HG02943 (cell line): ENCODE data around the gene LRP1.
A peak's percentile ranks its signal among the peaks of the same experiment; 100 is the strongest.

ENCODE experiments used
- ATAC-seq: cut with Tn5 transposase; IDR thresholded peaks from one replicate; pipeline ENCODE4 v1.9.1; 2021; ENCODE audit warnings: mild to moderate bottlenecking, low read depth, moderate library complexity; ENCODE audit not compliant: unreplicated experiment

Gene LRP1

DNA sequence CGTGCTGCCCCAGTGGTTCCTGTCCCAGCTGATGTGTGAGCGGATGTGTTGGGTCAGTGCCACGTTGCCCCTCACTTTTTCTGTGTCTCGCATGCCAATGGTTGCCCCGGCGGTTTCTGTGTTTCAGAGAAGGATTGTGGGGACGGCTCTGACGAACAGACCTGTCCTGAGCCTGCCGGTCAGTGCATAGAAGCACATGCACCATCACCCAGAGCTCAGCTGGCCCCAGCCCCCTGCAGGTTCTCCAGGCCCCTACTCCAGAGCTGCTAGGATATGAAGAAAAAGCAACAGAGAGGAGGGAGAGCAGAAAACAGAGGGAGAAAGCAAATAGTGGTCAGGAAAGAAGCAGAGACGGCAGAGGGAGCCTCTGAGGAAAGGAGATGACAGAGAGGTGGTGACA is 39.8 kb downstream of the LRP1 start:
- ATAC-seq: no peak

DNA sequence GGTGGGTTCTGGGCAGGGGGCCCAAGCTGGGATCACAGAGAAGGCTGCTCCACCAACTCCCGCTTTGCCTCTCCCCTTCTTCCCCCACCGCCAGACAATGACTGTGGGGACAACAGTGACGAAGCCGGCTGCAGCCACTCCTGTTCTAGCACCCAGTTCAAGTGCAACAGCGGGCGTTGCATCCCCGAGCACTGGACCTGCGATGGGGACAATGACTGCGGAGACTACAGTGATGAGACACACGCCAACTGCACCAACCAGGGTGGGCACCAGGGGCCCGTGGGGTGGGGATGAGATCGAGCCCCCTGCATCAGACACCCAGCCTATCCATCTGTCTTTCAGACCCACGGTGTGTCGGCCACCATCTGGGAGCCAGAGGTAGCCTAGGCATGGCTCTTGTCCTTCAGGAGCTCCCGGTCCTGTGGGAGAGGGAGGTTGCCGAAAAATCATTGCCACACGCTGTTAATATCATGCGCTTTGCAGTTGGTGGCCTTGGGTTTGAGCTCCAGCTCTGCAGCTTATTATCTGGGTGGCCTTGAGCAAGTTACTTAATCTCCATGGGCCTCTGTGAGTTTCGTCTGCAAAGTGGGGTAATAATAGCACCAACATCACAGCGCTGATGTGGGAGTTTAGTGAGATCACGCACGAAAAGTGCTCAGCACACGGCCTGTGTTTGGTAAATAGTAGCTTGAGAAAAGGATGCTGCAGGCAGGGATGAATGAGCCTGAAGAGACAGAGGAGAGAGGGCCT is 40.9 kb downstream of the LRP1 start:
- ATAC-seq: no peak

DNA sequence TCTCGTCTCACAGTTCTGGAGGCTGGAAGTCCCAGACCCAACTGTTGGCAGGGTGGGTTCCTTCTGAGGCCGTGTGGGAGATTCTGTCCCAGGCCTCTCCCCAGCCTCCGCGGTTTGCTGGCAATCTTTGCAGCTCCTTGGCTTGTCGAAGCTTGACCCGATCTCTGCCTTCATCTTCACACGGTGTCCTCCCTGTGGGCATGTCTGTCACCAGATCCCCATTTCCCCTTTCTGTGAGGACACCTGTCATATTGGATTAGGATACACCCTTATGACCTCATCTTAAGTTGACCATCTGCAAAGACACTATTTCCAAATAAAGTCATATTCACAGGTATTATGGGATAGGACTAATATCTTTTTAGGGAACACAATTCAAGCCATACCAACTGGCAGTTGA is 41.7 kb downstream of the LRP1 start:
- no peak for ATAC-seq

DNA sequence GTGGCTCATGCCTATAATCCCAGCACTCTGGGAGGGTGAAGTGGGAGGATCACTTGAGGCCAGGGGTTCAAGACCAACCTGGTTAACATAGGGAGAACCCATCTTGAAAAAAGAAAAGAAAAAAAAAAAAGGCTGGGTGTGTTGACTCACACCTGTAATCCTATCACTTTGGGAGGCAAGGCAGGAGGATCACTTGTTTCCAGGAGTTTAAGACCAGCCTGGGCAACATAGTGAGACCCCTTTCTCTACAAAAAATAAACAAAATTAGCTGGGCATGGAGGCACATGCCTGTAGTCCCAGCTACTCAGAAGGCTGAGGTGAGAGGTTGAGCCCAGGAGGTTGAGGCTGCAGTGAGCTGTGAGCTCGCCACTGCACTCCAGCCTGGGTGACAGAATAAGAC is 42.1 kb downstream of the LRP1 start:
- no peak for ATAC-seq

- ATAC-seq: no peak
Measured at GRCh38 chr12:57170927-57171326, 42.6 kb downstream of the LRP1 start.

- no peak for ATAC-seq
Measured at GRCh38 chr12:57171668-57172067, 43.4 kb downstream of the LRP1 start.

GRCh38 chr12:57173089-57173488 is 44.8 kb downstream of the LRP1 start:
- ATAC-seq: no peak

- no peak for ATAC-seq
Measured at GRCh38 chr12:57173683-57174082, 45.4 kb downstream of the LRP1 start.

- ATAC-seq: no peak
Measured at GRCh38 chr12:57175428-57176138, 47.3 kb downstream of the LRP1 start.

GRCh38 chr12:57176139-57176477 is 47.8 kb downstream of the LRP1 start:
- no peak for ATAC-seq

DNA sequence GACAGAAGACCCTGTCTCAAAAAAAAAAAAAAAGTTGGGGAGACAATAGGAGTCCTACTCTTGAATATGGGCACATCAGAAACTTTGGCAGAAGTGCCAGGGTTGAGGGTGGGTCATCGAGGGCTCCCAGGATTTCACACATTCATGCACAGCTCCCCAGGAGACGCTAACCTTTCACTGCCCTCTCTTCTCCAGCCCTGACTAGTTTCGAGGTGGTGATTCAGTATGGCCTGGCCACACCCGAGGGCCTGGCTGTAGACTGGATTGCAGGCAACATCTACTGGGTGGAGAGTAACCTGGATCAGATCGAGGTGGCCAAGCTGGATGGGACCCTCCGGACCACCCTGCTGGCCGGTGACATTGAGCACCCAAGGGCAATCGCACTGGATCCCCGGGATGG is 48.6 kb downstream of the LRP1 start:
- ATAC-seq: no peak

DNA sequence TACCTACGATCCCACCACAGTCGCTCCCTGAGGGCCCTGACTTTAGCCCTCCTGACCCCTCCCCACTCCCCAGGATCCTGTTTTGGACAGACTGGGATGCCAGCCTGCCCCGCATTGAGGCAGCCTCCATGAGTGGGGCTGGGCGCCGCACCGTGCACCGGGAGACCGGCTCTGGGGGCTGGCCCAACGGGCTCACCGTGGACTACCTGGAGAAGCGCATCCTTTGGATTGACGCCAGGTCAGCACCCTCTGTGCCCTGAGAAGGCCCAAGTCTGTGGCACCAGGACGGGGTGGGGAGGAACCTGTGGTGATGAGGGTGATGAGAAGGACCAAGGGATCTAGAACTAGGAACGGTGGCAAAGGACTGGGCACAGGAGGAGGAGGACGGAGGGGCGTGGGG is 49.1 kb downstream of the LRP1 start:
- ATAC-seq: no peak

DNA sequence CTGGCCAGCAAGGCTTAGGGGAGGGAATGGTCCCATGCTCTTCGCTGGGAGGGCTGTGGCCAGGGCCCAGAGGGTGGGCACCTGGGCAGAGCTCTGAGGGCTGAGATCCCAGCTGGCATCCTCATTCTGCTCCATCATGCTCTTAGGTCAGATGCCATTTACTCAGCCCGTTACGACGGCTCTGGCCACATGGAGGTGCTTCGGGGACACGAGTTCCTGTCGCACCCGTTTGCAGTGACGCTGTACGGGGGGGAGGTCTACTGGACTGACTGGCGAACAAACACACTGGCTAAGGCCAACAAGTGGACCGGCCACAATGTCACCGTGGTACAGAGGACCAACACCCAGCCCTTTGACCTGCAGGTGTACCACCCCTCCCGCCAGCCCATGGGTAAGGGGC is 49.9 kb downstream of the LRP1 start:
- ATAC-seq: no peak

- no peak for ATAC-seq
Measured at GRCh38 chr12:57179331-57180086, 51.2 kb downstream of the LRP1 start.

- ATAC-seq: no peak
Measured at GRCh38 chr12:57180321-57180989, 52.2 kb downstream of the LRP1 start.

GRCh38 chr12:57181072-57181471 is 52.8 kb downstream of the LRP1 start:
- no peak for ATAC-seq

- no peak for ATAC-seq
Measured at GRCh38 chr12:57181561-57182155, 53.4 kb downstream of the LRP1 start.

- ATAC-seq: peak; percentile 74
Measured at GRCh38 chr12:57182918-57183575, 54.8 kb downstream of the LRP1 start.

DNA sequence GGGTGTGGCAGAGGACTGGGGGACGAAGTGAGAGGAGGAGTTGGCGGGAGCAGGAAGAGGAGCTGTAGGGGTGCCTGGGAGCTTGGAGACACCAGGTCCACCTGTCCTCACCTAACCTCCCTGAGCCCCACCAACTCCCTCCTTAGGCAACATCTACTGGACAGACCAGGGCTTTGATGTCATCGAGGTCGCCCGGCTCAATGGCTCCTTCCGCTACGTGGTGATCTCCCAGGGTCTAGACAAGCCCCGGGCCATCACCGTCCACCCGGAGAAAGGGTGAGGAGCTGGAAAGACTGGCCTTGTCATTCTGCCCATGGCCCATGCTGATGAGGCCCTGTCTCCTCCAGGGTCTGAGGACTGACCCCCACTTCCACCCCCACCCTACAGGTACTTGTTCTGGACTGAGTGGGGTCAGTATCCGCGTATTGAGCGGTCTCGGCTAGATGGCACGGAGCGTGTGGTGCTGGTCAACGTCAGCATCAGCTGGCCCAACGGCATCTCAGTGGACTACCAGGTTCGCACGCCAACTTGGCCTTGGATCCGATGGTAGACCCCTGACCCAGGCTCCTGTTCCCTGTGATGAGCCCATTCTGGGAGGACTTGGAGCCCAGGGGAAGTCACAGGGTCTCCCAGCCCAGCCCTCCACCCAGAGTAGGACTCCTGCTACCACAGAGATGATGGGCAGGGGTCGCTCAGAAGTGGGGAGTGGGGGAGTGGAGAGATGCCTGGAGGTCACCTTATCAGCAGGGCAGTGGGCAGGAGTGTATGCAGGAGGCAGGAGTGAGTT is 55.8 kb downstream of the LRP1 start:
- ATAC-seq: no peak
